Loucy (cell line): ENCODE data around the gene NF1.

Experiments
- CTCF ChIP-seq: fragments of 200-600 bp; sonication (generic); conservative IDR thresholded peaks from 2 replicates; pipeline ENCODE4 v1.5.1; 2014; ENCODE audit warnings: mild to moderate bottlenecking, antibody characterized with exemption, low read length
- EZH2phosphoT487 ChIP-seq: fragments of 200-600 bp; IDR thresholded peaks from 2 replicates; pipeline ENCODE4 v1.6.1; 2018; ENCODE audit warnings: antibody characterized with exemption, mild to moderate bottlenecking, moderate library complexity, borderline replicate concordance

DNA sequence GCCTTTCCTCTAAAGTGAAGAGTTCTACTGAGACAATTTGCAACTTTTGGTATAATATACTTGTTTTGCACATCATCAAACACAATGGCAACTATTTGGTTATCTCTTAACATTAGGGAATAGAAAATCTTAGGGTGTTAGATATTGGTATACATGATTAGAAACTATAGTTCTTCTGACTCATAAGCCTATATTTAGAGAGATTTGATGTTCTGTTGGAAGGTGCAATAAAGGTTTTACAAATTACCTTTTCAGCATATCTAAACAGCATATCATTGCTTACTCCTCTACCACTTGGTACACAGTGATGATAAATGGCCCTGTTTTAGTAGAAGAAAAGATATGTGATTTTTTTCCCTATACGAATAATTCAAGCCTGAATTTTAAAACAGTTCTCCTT is 212.9 kb downstream of the NF1 start:
- TF ChIP-seq CTCF, result no peak
- no peak for TF ChIP-seq EZH2phosphoT487
